OCI-M2 (cell line): Measurements from ENCODE around the gene COL6A3.

Experiments used
- DNase-seq: peaks from one replicate; lab custom pipeline; 2025; ENCODE audit not compliant: unreplicated experiment; lab: John Stamatoyannopoulos, UW

The COL6A3 gene

DNA sequence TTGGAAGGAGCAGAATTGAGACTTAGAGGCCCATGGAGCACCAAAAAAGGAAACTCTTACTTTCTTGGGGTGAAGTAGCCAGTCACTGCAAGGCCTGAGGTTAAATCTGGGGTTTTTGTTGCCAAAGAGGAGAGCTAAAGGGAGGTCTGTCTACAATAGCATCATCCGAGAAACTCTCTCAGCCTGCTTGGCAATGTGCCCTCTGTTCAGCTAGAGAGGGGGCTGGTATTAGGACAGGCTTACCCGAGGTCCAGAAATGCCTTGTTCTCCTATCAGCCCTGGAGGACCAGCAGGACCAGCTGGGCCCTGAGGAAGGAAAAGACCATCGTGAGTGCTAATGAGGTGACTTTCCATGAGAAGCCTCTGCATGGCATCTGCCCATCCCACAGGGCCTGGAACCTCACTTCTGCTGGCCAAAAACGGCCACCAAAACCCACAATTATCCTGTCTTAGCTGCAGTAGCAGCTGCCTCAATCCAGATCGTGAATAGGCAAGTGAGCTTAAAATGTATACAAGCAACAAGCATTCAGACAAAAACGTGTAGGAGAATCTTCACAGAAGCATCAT, 61.6 kb downstream of the COL6A3 start:
- no peak for DNase-seq

DNA sequence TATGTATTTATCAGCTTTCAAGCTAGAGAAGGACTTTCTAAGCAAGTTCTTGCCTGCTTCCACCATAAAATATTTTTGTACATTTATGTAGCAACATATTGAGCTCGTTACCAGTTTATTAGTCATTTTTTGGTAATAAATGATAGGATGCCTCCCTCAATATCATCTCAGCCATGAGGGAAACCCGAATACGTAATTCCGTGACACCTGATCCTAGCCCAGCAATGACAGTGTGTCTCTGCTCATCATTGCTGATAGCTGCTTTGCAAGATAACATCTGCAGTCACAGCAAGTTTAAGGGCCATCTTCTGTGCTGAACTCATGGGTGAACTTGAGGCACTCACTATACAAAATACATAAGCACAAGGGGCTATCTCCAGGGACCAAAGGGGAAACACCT, 62.2 kb downstream of the COL6A3 start:
- DNase-seq, result no peak

DNA sequence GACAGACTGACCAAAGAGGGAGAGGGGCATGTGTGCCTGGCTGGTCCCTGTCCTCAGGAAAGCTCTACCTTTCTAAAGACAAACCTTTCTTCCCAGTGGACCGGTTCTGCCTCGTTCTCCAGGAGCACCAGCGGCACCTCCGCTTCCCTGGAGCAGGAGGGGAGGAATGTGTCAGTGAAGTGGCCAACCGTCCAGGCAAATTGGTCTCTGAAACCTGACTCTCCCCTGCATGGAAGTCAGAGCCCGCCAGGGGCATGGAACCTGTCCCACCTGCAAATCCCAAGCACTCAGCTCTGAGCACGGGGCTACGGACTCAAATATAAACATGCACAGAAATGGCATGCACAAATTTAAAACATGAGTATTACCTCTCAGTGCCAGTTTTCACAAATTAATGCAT, 62.9 kb downstream of the COL6A3 start:
- DNase-seq, result no peak

DNA sequence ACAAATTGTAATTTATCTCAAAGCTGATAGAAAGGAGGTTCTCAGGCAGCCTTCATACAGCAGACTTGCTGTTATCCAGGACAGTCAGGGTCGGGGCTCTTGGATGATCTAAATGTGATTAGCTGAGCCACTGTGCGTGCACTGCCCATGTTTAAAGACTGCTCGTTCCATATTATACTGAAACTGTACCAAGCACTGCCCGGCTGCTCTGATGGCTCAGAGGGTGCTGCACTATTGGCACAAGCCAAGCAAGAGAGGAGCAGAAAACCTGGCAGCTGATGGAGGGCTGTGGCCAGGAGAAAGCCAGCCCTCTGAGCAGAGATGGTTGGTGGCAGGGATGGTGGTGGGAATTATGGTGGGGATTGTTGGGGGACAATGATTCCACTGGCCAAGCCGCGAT, 63.4 kb downstream of the COL6A3 start:
- no peak for DNase-seq

DNA sequence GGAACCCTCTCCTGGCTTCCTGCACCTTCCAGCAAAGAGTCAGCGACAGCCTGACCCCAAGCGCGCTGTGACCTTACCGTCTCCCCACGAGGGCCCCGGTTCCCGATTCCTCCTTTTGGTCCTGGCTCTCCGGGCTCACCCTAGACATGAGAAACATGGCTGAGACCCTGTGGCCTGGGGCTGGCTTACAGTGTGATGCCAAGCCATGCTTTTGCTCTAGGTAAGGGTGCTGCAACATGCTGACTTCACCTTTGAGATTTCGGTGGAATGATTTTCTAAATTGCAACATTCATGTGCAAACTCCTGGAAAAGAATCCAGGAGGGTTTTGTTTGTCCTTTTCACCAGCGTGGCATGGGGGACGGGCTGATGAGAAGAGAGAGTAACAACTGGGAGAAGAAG, 63.9 kb downstream of the COL6A3 start:
- no peak for DNase-seq

DNA sequence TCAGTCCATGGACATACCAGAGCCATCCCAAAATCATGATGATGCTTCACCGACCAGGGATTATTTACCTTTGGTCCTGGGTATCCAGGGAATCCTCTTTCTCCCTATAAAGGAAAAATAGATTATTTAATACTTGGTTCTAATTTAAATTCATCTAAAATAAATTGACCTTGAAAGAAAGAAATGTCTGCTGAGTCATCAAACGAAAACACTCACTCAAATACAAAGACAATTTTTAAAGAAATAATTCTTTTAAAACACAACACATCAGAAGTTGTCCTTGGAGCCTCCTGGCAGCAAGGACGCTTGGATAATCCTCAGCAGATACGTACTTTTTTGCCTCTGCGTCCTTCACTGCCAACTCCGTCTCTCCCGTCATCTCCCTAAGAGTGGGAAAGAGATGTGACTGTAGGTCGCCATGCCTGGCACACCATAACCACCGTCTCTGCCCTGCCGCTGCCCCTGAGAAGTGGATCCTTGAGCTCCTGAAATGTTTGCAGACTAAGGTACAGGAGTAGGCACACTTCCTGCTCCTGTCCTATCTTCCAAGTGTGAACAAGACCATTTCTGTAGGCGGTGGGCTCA, 65.6 kb downstream of the COL6A3 start:
- DNase-seq, result no peak

DNA sequence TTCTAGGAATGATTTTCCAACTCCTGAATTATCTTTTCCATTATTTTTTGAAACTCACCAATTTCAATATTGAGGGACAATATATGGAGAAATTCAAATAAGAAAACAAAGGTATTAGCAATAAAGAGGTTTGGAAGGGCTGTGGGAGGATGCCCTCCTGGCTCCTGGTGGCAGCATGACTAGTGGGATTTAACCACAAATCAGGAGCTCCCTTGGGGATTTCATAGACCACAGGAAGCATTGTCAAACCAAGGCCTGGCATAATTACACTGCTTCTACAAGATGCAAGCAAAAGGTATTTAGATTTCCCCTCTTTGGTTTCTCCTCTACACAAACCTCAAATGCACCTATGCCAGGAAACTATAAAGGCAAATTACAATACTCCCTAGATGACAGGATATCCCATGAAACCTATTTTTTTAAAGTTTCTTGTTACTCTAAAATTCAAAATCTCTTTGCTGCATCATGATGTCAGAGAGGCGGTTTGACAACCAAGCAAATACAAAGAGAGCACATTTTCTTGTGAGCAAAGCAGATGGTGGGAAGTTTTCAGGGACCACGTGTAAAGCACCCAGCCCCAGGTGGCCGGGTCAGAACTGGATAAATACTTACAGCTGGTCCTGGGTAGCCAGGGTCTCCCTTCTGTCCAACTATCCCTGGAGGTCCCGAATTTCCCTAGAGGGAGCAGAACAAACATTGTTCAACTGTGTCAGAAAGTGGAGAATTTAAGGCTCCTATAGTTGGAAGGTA, 67.9 kb downstream of the COL6A3 start:
- DNase-seq, result no peak

DNA sequence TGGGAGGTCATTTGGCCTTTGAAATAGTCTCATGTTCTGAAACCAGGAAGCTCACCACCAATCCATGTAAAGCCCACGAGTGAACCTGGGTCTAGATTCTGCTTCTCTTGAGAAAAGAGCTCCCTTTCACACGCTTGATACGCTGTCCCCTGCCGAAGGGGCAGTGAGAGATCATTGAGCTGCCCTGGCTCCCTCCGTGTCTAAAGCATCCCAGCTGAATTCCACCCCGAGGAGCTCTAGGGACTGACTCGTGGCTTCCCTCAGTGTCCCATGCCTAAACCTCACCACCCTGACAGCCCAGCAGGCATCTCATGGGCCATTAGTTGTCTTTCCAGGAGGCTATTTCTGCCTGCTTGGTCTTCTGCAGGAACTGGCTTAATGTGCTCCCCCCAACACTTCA, 68.6 kb downstream of the COL6A3 start:
- no peak for DNase-seq

DNA sequence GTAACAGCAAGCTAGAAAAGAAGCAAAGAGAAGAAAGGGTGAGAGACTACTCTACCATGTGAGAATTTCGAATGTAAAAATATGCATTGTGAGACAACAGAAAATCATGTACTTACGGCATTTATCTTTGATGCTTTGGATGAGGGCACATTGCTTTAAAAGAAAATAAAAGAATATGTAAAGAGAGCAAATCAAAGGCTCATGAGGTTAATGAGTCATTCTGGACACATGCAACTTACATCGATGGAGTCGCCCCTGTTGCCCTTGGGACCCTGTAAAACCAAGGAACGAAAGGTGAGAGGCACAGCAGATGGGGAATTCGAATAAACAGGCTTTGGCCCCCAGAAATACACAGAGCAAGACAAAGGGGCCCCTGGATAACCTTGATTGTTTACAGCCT, 69.0 kb downstream of the COL6A3 start:
- no peak for DNase-seq

DNA sequence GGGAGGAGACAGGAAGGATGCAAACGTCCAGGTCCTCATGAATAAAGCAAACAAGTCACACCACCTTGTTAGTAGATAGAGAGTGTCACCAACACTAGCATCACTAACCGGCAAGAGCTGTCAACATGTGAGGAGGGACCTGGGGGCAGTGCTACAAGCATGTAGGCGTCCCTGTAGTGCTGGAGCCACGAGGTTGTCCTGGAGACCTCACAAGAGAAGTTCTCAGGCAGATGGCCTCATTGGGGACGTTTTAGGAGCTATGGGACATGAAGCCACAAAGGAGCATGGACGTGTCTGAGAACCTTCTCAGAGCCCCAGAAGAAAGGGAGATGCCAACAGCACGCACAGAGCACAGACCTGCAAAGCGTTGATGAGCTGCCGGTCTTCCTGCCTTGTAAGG, 70.0 kb downstream of the COL6A3 start:
- DNase-seq, result no peak

DNA sequence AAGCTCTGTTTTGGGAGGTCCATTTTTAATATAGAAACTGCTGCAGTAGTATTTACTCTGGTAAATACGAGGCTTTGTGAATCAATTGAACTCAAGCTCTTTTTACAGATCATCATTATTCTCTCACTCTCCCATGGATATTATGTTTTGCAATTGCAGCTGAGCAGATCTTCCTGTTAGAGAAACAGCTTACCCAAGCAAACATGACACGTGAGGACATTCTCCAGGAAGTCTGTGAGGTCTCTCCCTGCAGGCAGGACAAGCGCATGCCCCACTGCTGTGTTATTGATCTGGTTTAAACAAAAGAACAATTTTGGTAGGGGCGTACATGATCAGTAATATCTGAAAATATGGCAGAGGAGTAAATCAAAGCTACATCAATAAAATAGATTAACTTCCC, 72.1 kb downstream of the COL6A3 start:
- no peak for DNase-seq

DNA sequence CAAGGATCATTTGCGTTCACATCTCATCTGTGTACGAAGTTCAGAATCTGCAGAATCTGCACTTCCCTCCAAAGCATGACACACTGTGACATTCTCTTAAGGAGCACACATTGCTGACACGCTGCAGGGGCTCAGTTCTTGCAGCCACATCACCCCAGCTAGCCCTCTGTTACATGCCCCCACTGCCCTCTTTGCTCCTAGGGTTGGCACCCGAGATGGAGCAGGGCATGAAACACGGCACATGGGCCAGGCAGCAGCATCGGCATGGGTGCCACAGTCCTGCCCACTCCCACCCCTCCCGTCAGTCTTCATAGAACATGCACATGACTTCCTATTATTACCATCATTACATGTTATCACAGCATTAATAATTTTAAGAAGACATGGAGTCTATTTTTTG, 76.4 kb downstream of the COL6A3 start:
- DNase-seq, result no peak

DNA sequence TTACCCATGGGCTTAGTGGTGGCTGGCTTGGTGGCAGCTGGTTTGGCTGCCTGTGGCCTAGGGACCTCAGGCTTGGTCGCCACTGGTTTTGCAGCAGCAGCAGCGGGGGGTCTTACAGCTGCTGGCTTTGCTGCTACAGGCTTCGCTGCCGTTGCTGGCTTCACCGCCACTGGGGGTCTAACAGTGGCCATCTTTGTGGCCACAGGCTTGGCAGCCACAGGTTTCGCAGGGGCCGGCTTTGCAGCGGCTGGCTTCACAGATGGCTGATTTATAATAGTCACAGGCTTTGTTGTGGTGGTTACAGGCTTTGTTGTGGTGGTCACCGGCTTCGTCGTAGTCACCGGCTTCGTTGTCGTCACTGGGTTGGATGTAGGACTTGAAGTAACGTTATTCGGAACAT, 77.8 kb downstream of the COL6A3 start:
- no peak for DNase-seq

DNA sequence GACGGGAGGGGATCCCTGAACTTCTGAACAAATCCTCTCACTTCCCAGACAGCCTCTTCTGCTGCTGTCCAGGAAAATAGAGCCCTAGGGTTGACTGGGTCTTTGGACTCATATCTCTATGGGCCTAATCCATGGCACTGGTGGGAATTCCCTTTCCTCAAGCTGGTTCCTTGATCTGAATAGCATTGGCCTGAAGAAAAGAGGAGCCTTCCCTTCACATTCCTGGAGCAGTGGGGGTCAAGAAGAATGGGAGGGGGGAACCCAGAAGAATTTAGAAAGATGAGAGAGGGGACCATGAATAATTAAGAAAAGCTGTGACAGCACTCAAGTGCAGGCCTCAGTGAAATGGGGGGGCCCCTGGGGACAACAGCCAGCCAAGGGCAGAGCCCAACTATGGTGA, 80.2 kb downstream of the COL6A3 start:
- DNase-seq, result no peak

DNA sequence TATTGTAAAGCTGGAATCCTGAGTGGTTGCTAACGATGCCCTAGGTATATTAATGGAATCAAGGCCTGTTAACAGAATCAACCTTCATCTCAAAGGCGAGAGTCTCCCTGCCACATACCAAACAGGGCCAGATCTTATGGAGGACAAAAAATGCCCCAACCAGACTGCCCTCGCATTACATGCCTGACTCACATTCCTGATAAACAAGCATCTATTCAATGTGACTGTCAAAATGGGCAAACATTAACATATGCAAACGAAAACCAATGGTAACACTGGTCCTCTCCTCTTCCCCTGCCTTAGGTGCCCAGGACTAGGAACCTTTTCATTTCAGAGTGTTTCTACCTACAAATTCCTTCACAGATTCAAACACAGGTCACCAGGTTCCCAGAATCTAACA, 83.4 kb downstream of the COL6A3 start:
- no peak for DNase-seq

DNA sequence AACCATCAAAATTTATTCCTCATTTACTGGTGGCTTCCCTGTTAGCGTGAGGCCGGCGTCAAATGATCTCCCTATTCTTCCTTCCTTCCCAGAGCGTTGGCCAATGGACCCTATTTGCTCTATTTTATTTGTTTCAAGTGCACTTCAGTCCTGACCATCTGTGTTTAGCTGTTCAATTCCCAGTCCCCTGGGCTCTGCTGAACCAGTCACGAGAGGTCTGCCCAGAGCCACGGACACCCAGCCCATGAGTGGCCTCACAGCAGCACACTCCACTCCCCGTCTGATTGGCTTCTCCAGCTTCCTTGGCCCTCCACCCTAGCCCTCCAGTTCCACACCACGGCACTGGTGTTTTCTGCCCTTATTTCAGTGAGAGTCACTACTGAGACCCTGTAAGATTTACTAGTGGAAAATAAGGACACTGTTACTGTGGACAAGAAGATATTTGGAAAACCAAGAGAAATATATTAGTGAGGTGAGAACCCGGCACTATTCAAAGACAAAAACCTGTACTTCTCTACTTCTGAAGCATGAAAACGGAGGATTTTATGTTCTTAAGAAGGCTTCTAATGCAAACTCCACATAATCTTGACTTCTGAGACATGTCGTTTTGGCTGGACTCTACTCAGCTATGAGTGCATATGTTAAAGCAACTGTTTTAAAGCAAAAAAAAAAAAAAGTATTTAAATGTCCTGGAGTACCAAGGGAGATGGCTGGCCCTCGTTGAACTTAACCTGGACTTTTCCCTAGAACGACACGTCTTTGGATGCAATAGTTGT, 86.6 kb downstream of the COL6A3 start:
- DNase-seq, result no peak

DNA sequence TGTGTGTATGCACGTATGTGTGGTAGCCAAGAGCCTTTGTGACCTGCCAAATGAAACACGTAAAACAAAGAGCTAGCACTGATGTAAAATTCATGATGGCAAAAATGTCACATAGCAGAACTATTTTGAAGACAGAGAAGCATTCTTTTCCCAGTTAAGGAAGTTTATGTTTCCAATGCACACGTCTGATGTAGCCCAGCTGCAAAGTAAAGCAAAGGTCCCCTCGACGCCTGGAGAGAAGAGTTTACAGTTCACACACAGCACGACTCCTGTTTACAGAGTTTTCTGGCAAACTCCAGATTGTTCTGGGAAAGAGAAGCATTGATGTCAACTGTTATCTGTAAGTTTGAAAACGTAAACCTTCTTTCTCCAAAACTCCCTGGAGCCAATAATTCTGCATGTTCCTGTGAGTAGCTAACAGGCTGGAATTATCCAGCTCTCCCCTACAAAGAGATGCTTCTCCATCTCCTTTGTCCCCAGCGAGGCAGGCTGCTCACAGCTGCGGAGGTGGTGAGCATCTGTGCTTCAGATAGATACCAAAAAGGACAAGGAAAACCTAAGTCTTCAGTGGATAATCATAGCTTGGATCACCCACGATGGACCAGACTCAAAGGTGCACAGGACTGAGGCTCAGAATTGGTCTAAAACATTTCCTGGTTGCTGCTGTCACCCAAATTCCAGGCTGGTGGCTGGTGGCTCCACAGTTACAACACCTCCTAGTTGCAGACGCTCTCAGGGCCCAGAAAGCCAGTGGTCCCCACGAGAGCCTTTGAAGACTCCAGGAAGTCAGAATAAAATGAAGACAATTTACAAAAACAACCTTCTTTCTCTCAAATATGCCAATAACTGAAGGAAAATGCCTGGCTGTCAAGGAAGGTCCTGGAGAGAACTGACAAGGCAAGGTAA, 87.4 kb downstream of the COL6A3 start:
- no peak for DNase-seq

DNA sequence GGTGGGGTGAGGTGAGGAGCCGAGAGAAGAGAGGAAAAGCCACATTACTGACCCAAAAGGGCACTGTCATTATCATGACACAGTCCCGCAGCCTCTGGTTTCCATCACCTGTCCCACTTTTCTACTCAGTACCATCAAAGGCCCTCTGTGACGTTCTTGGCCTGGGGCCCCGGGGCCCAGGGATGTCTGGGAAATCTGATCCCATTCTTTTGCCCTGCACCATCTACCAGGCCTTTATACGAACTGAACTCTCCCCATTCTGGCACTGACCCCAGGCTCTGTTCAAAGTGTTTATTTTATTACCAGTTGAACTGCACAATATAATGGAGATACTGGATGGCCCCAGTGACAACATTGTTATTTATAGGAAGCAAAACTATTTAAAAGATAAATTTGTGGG, 89.1 kb downstream of the COL6A3 start:
- no peak for DNase-seq

DNA sequence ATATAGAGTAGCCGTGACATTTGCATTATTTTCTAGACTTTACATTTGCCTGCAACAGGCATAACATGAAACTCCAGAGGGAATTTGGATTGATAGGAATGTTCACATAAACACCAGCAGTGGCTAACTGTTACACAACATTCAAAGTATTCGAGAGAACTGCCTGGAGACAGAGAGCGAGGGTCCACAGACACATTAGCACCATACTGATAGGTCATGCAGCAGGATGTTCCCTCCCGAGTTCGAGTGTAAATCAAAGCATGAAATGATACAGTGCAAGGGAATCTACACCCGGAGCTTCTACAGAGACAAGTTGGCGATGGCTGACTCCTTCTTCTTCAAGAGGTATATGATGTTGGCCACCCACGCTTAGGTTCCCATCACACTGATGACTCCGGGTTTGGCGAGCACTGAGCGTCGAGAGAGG, 89.5 kb downstream of the COL6A3 start:
- no peak for DNase-seq

DNA sequence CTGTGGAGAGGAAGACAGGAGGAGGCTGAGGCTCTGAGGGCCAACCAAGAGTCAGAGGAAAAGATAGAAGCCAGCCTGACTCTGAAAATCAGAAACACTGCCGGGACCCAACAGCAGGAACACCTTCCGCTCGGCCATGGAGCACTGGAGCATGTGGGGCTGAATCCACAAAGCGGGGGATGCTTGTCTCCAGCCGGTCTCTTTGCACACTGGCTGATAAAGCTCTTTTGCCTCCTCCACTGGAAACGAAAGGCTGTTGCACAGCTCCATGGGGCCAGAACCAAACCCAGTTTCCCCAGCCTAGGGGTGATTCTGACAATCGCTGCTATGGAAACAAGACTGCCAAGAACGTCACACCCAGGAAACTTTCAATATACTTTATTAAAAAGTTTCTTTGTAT, 90.3 kb downstream of the COL6A3 start:
- DNase-seq, result no peak

DNA sequence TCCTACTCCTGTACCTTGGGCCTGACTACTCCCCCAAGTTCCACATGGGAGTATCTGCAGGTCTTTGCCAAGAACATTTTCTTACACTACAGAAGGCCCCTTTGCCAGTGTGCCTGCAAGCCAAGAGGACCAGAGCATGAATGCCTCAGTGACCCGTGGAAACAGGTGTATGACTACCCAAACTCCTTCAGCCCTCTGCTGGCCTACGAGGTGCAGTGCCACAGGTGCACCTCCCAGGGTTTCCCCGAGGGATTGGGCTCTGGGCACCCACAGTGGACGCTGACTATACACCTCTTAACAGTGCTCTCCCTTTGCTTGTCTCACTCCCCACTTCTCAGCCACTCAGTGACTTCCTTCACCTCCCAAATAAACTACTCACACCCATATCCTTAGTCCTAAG, 91.4 kb downstream of the COL6A3 start:
- DNase-seq, result no peak
